ENCODE results near the gene TMEM132D. TPM values are rescaled to one million over a fixed set of nuclear protein-coding genes. Genes with fewer than 3 reads are reported as not detected.

TMEM132D gene
- polyA plus RNA-seq, 1 donor from 2014 or later: 1.3 TPM

GRCh38 chr12:129771238-129771637 lies 132.6 kb downstream of the TMEM132D start:
- H3K9ac ChIP-seq (ENCODE audit: low read length): no peak overlapping the region
- no peaks in the 10 kb centered on the region for H3F3A ChIP-seq (ENCODE audit: insufficient read depth, low read length, poor library complexity, severe bottlenecking)
- no peaks in the 10 kb centered on the region for H3K9me3 ChIP-seq (ENCODE audit: low read length)
- no peak overlapping the region for H3K4me3 ChIP-seq (ENCODE audit: low read length)
- H3K27me3 ChIP-seq (ENCODE audit: insufficient read depth, low read depth, low read length): no peaks in the 10 kb centered on the region
- no peak overlapping the region for H3K4me2 ChIP-seq (ENCODE audit: low read length)
- no peaks in the 10 kb centered on the region for H3K36me3 ChIP-seq (ENCODE audit: insufficient read depth, low read length)
- H2AFZ ChIP-seq (ENCODE audit: low read depth, low read length): no peak overlapping the region
- no peaks in the 10 kb centered on the region for H3K79me2 ChIP-seq (replicated peaks; ENCODE audit: insufficient read depth, low read length)
- H4K20me1 ChIP-seq (ENCODE audit: insufficient read depth): no peaks in the 10 kb centered on the region
- no peak for TF ChIP-seq EZH2 (IDR thresholded peaks at IDR 0.05; ENCODE audit: borderline replicate concordance, insufficient read depth, low read length, poor library complexity, severe bottlenecking)
- TF ChIP-seq POLR2AphosphoS5 (IDR thresholded peaks at IDR 0.05): no peak
- no peak for TF ChIP-seq SMC3 (conservative IDR thresholded peaks at IDR 0.05; ENCODE audit: poor library complexity)
- TF ChIP-seq MXI1 (conservative IDR thresholded peaks at IDR 0.05; ENCODE audit: poor library complexity, severe bottlenecking): no peak
- no peak for TF ChIP-seq RAD21 (conservative IDR thresholded peaks at IDR 0.05)
- TF ChIP-seq CTCF (IDR thresholded peaks at IDR 0.05; ENCODE audit: poor library complexity, severe bottlenecking): no peak
- TF ChIP-seq, protein P1, sequence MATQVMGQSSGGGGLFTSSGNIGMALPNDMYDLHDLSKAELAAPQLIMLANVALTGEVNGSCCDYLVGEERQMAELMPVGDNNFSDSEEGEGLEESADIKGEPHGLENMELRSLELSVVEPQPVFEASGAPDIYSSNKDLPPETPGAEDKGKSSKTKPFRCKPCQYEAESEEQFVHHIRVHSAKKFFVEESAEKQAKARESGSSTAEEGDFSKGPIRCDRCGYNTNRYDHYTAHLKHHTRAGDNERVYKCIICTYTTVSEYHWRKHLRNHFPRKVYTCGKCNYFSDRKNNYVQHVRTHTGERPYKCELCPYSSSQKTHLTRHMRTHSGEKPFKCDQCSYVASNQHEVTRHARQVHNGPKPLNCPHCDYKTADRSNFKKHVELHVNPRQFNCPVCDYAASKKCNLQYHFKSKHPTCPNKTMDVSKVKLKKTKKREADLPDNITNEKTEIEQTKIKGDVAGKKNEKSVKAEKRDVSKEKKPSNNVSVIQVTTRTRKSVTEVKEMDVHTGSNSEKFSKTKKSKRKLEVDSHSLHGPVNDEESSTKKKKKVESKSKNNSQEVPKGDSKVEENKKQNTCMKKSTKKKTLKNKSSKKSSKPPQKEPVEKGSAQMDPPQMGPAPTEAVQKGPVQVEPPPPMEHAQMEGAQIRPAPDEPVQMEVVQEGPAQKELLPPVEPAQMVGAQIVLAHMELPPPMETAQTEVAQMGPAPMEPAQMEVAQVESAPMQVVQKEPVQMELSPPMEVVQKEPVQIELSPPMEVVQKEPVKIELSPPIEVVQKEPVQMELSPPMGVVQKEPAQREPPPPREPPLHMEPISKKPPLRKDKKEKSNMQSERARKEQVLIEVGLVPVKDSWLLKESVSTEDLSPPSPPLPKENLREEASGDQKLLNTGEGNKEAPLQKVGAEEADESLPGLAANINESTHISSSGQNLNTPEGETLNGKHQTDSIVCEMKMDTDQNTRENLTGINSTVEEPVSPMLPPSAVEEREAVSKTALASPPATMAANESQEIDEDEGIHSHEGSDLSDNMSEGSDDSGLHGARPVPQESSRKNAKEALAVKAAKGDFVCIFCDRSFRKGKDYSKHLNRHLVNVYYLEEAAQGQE (IDR thresholded peaks at IDR 0.05; ENCODE audit: borderline replicate concordance): no peak
- TF ChIP-seq TAF1 (IDR thresholded peaks at IDR 0.05; ENCODE audit: low read depth): no peak
- TF ChIP-seq EP300 (conservative IDR thresholded peaks at IDR 0.05; ENCODE audit: poor library complexity, severe bottlenecking): no peak
- H3K9me2 ChIP-seq (ENCODE audit: insufficient read depth, low read length): no peaks in the 10 kb centered on the region
- H3K27ac ChIP-seq (ENCODE audit: low read length): no peak overlapping the region

DNA sequence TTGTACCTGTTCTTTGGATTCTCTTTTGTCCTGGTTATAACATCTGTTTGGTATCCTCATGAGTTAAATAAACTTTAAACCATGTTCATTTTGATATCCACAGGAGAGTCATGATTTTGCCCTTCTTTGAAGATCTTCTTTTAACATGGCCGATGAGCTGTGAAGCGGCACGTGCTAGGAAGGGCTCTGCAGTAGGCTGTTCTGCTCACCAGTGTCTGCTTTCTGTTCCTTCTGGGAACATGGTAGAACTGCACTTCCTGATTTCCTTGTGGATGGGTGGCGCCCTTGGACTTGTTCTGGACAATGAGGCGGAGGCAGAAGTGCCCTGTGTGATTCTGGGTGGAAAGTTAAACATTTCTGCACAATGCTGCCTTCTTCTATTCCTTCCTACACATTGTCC lies 138.1 kb downstream of the TMEM132D start:
- Histone ChIP-seq H3K27me3 (ENCODE audit: insufficient read depth, low read depth, low read length) (no peaks in the 10 kb centered on the region), H3K9me2 (ENCODE audit: insufficient read depth, low read length) (no peaks in the 10 kb centered on the region), H3K27ac (ENCODE audit: low read length) (no peak overlapping the region), H3K9ac (ENCODE audit: low read length) (no peak overlapping the region), H2AFZ (ENCODE audit: low read depth, low read length) (no peak overlapping the region), H3F3A (ENCODE audit: insufficient read depth, low read length, poor library complexity, severe bottlenecking) (no peaks in the 10 kb centered on the region), H4K20me1 (ENCODE audit: insufficient read depth) (no peaks in the 10 kb centered on the region), H3K79me2 (replicated peaks; ENCODE audit: insufficient read depth, low read length) (no peaks in the 10 kb centered on the region), H3K4me3 (ENCODE audit: low read length) (no peak overlapping the region), H3K4me2 (ENCODE audit: low read length) (no peak overlapping the region), H3K9me3 (ENCODE audit: low read length) (no peaks in the 10 kb centered on the region), H3K36me3 (ENCODE audit: insufficient read depth, low read length) (no peaks in the 10 kb centered on the region)
- no peak for TF ChIP-seq POLR2AphosphoS5 (IDR thresholded peaks at IDR 0.05)
- TF ChIP-seq RAD21 (conservative IDR thresholded peaks at IDR 0.05): no peak
- TF ChIP-seq TAF1 (IDR thresholded peaks at IDR 0.05; ENCODE audit: low read depth): no peak
- no peak for TF ChIP-seq MXI1 (conservative IDR thresholded peaks at IDR 0.05; ENCODE audit: poor library complexity, severe bottlenecking)
- TF ChIP-seq CTCF (IDR thresholded peaks at IDR 0.05; ENCODE audit: poor library complexity, severe bottlenecking): no peak
- no peak for TF ChIP-seq EP300 (conservative IDR thresholded peaks at IDR 0.05; ENCODE audit: poor library complexity, severe bottlenecking)
- TF ChIP-seq, protein P1 (IDR thresholded peaks at IDR 0.05; ENCODE audit: borderline replicate concordance): no peak
- TF ChIP-seq SMC3 (conservative IDR thresholded peaks at IDR 0.05; ENCODE audit: poor library complexity): no peak
- TF ChIP-seq EZH2 (IDR thresholded peaks at IDR 0.05; ENCODE audit: borderline replicate concordance, insufficient read depth, low read length, poor library complexity, severe bottlenecking): no peak

Data from neural cell (in vitro differentiated cells).